Activated naive CD8-positive, alpha-beta T cell treated with anti-CD3 and anti-CD28 coated beads, Interleukin-2, amount 50 U/mL, for 24 hours (primary cell): ENCODE measurements around the gene CDK5R2.
A peak's percentile ranks its signal among the peaks of the same experiment; 100 is the strongest.

Experiments
- ATAC-seq: fragments of 150-1000 bp; cut with Tn5 transposase; one replicate; pipeline ENCODE4 v1.10.0; 2021
- DNase-seq: peaks from one replicate; pipeline ENCODE4 v3.0.0; 2021
- H3K27ac Mint-ChIP-seq: one replicate; pipeline ENCODE4 v1.8.0; 2021; ENCODE audit warnings: mild to moderate bottlenecking, mixed read lengths
- H3K27me3 Mint-ChIP-seq: one replicate; pipeline ENCODE4 v1.8.0; 2021; ENCODE audit warnings: mixed read lengths
- H3K36me3 Mint-ChIP-seq: one replicate; pipeline ENCODE4 v1.8.0; 2021; ENCODE audit warnings: low read depth, mixed read lengths
- H3K4me1 Mint-ChIP-seq: one replicate; pipeline ENCODE4 v1.8.0; 2021; ENCODE audit warnings: mixed read lengths
- H3K4me3 Mint-ChIP-seq: one replicate; pipeline ENCODE4 v1.8.0; 2021; ENCODE audit warnings: mild to moderate bottlenecking, moderate library complexity, mixed read lengths
- H3K9me3 Mint-ChIP-seq: one replicate; pipeline ENCODE4 v1.8.0; 2021; ENCODE audit warnings: mixed read lengths

CDK5R2 gene

GRCh38 chr2:218990612-218991011 is 31.1 kb downstream of the CDK5R2 start:
- Mint-ChIP-seq H3K4me3 (no peak overlapping the region), H3K27me3 (peaks cover 90% of the 10 kb centered on the region), H3K4me1 (peaks cover 3% of the 10 kb centered on the region), H3K36me3 (no peaks in the 10 kb centered on the region), H3K27ac (no peak overlapping the region), H3K9me3 (no peaks in the 10 kb centered on the region)
- no peak for ATAC-seq
- no peak for DNase-seq

- no peak for ATAC-seq
- H3K4me1 Mint-ChIP-seq = peaks cover 3% of the 10 kb centered on the region
- DNase-seq = no peak
- H3K36me3 Mint-ChIP-seq = no peaks in the 10 kb centered on the region
- H3K27me3 Mint-ChIP-seq = peaks cover 89% of the 10 kb centered on the region
- H3K9me3 Mint-ChIP-seq = no peaks in the 10 kb centered on the region
- no peak overlapping the region for H3K4me3 Mint-ChIP-seq
- H3K27ac Mint-ChIP-seq = no peak overlapping the region
These were observed 32.3 kb downstream of the CDK5R2 start for GRCh38 chr2:218991674-218992168.

- H3K36me3 Mint-ChIP-seq = no peaks in the 10 kb centered on the region
- no peak overlapping the region for H3K27ac Mint-ChIP-seq
- peaks cover 87% of the 10 kb centered on the region for H3K27me3 Mint-ChIP-seq
- no peak for ATAC-seq
- H3K9me3 Mint-ChIP-seq = no peaks in the 10 kb centered on the region
- no peak for DNase-seq
- H3K4me3 Mint-ChIP-seq = no peak overlapping the region
- peaks cover 3% of the 10 kb centered on the region for H3K4me1 Mint-ChIP-seq
These were observed 32.7 kb downstream of the CDK5R2 start for GRCh38 chr2:218992196-218992595.

GRCh38 chr2:218992703-218993344 is 33.4 kb downstream of the CDK5R2 start:
- Mint-ChIP-seq H3K9me3 (no peaks in the 10 kb centered on the region), H3K27ac (no peak overlapping the region), H3K4me3 (no peak overlapping the region), H3K27me3 (peaks cover 86% of the 10 kb centered on the region), H3K36me3 (no peaks in the 10 kb centered on the region), H3K4me1 (peaks cover 3% of the 10 kb centered on the region)
- no peak for DNase-seq
- no peak for ATAC-seq

GRCh38 chr2:218993345-218994315 is 34.2 kb downstream of the CDK5R2 start, which contains the start of gene CRYBA2:
CRYBA2 (minus strand) TSS chr2:218993422; CDS start chr2:218993176, 246 bp downstream.
- ATAC-seq = no peak
- no peaks in the 10 kb centered on the region for H3K36me3 Mint-ChIP-seq
- H3K27me3 Mint-ChIP-seq = peaks cover 87% of the 10 kb centered on the region
- peaks cover 3% of the 10 kb centered on the region for H3K4me1 Mint-ChIP-seq
- no peak for DNase-seq
- no peak within 1 kb of the TSS for H3K4me3 Mint-ChIP-seq
- no peak within 1 kb of the TSS for H3K27ac Mint-ChIP-seq
- no peaks in the 10 kb centered on the region for H3K9me3 Mint-ChIP-seq

- DNase-seq (no peak), ATAC-seq (no peak)
- Mint-ChIP-seq H3K27me3 (peaks cover 82% of the 10 kb centered on the region), H3K9me3 (no peaks in the 10 kb centered on the region), H3K27ac (no peak overlapping the region), H3K4me3 (no peak overlapping the region), H3K36me3 (no peaks in the 10 kb centered on the region), H3K4me1 (peaks cover 3% of the 10 kb centered on the region)
These were observed 36.1 kb downstream of the CDK5R2 start for GRCh38 chr2:218995561-218995960.

GRCh38 chr2:218995972-218996711 is 36.7 kb downstream of the CDK5R2 start:
- peaks cover 82% of the 10 kb centered on the region for H3K27me3 Mint-ChIP-seq
- H3K4me3 Mint-ChIP-seq = peak overlapping the region; percentile 24
- H3K27ac Mint-ChIP-seq = no peak overlapping the region
- ATAC-seq (peak; percentile 55), DNase-seq (peak; percentile 91)
- H3K9me3 Mint-ChIP-seq = no peaks in the 10 kb centered on the region
- H3K4me1 Mint-ChIP-seq = peaks cover 7% of the 10 kb centered on the region
- no peaks in the 10 kb centered on the region for H3K36me3 Mint-ChIP-seq

- peaks cover 9% of the 10 kb centered on the region for H3K4me1 Mint-ChIP-seq
- H3K27ac Mint-ChIP-seq = no peak overlapping the region
- H3K9me3 Mint-ChIP-seq = no peaks in the 10 kb centered on the region
- H3K4me3 Mint-ChIP-seq = no peak overlapping the region
- DNase-seq = no peak
- peaks cover 77% of the 10 kb centered on the region for H3K27me3 Mint-ChIP-seq
- ATAC-seq = no peak
- H3K36me3 Mint-ChIP-seq = no peaks in the 10 kb centered on the region
These were observed 37.5 kb downstream of the CDK5R2 start for GRCh38 chr2:218996937-218997336.

- Mint-ChIP-seq H3K27ac (no peak overlapping the region), H3K9me3 (no peaks in the 10 kb centered on the region), H3K27me3 (peaks cover 74% of the 10 kb centered on the region), H3K4me3 (no peak overlapping the region), H3K4me1 (peaks cover 15% of the 10 kb centered on the region), H3K36me3 (no peaks in the 10 kb centered on the region)
- DNase-seq (no peak), ATAC-seq (no peak)
These were observed 38.3 kb downstream of the CDK5R2 start for GRCh38 chr2:218997731-218998130.

GRCh38 chr2:218998414-218999002 is 39.0 kb downstream of the CDK5R2 start:
- Mint-ChIP-seq H3K27ac (no peak overlapping the region), H3K4me1 (peaks cover 20% of the 10 kb centered on the region), H3K9me3 (no peaks in the 10 kb centered on the region), H3K36me3 (no peaks in the 10 kb centered on the region), H3K4me3 (no peak overlapping the region), H3K27me3 (peaks cover 77% of the 10 kb centered on the region)
- ATAC-seq (no peak), DNase-seq (no peak)

- no peak overlapping the region for H3K4me3 Mint-ChIP-seq
- no peak overlapping the region for H3K27ac Mint-ChIP-seq
- no peaks in the 10 kb centered on the region for H3K9me3 Mint-ChIP-seq
- H3K36me3 Mint-ChIP-seq = no peaks in the 10 kb centered on the region
- H3K27me3 Mint-ChIP-seq = peaks cover 78% of the 10 kb centered on the region
- DNase-seq (no peak), ATAC-seq (no peak)
- H3K4me1 Mint-ChIP-seq = peaks cover 22% of the 10 kb centered on the region
These were observed 39.8 kb downstream of the CDK5R2 start for GRCh38 chr2:218999021-218999880.

GRCh38 chr2:218999881-219000568 is 40.6 kb downstream of the CDK5R2 start:
- Mint-ChIP-seq H3K27ac (no peak overlapping the region), H3K36me3 (no peaks in the 10 kb centered on the region), H3K9me3 (no peaks in the 10 kb centered on the region), H3K4me1 (peaks cover 22% of the 10 kb centered on the region), H3K27me3 (peaks cover 76% of the 10 kb centered on the region), H3K4me3 (no peak overlapping the region)
- ATAC-seq (no peak), DNase-seq (no peak)

GRCh38 chr2:219000569-219000960 is 41.1 kb downstream of the CDK5R2 start:
- Mint-ChIP-seq H3K4me3 (no peak overlapping the region), H3K27ac (no peak overlapping the region)

More at GRCh38 chr2:219000569-219000960, 41.1 kb downstream of the CDK5R2 start:
- Mint-ChIP-seq H3K36me3 (no peaks in the 10 kb centered on the region), H3K4me1 (peaks cover 22% of the 10 kb centered on the region), H3K9me3 (no peaks in the 10 kb centered on the region), H3K27me3 (peaks cover 76% of the 10 kb centered on the region)
- ATAC-seq (no peak), DNase-seq (no peak)
